ENCODE results near the gene PICALM. TPM values are rescaled to one million over a fixed set of nuclear protein-coding genes. Genes with fewer than 3 reads are reported as not detected.

PICALM gene
- total and polyA plus RNA-seq, 2 of the 8 experiments (the other 6 are each of a cell fraction or from before 2014, with no cell fraction given), result 69.4 to 71.3 TPM

DNA sequence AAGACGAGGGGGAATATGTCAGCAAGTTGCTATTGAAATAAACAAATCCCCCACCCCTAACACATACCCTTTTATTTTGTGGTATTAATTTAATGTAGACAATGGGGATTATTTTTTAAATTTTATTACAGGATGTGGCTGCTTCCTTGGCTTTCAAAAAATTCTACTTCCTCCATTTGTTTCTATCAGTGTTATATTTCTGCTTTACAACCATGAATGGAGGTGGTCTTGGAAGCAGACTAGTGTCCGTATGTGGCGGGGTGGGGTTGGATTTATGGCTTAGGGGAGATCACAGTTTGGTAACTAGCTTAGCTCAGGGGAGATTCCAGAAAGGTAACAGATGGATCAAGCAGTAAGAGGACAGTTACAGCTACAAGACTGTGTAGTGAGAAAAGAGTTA is 39.3 kb upstream of the PICALM start:
- Histone ChIP-seq H2BK15ac (ENCODE audit: low read length) (no peak overlapping the region), H3K4me2 (ENCODE audit: insufficient read depth in 1 of 2, low read depth in 2 of 2, low read length in 2 of 2) (no peak overlapping the region), H2BK5ac (ENCODE audit: low read depth, low read length) (no peak overlapping the region), H3K27ac (ENCODE audit: low read depth, low read length) (no peak overlapping the region), H2AFZ (ENCODE audit: low read length) (no peak overlapping the region), H3K27me3 (replicated peaks in 1 of 4; ENCODE audit: control insufficient read depth in 3 of 4, extremely low read depth in 1 of 4, insufficient read depth in 3 of 4, low read length in 3 of 4) (peaks cover 0 to 2% (median 0%) of the 10 kb centered on the region in 4 experiments; a peak in 1 of 7 replicates), H3K23ac (ENCODE audit: insufficient read length) (no peak overlapping the region), H3K56ac (replicated peaks; ENCODE audit: insufficient read length, low read depth, low read length) (no peak overlapping the region), H4K91ac (replicated peaks; ENCODE audit: insufficient read length, low read length) (no peak overlapping the region), H3K4ac (replicated peaks; ENCODE audit: insufficient read length, low read depth, low read length) (no peak overlapping the region), H2BK12ac (ENCODE audit: low read depth, low read length) (no peak overlapping the region), H2AK5ac (ENCODE audit: low read depth, low read length) (no peak overlapping the region), H3K23me2 (ENCODE audit: low read depth, low read length) (no peaks in the 10 kb centered on the region), H3K9me3 (ENCODE audit: insufficient read depth in 2 of 2, low read depth in 1 of 2, low read length in 1 of 2) (no peaks in the 10 kb centered on the region), H3K79me2 (ENCODE audit: control insufficient read depth in 1 of 2, insufficient read depth in 2 of 2, low read length in 2 of 2) (no peaks in the 10 kb centered on the region), H4K20me1 (replicated peaks in 1 of 2; ENCODE audit: control insufficient read depth in 1 of 2, insufficient read depth in 2 of 2, low read length in 2 of 2) (no peaks in the 10 kb centered on the region), H2BK20ac (ENCODE audit: low read length) (no peak overlapping the region), H4K8ac (ENCODE audit: extremely low read depth, insufficient read depth, low read length) (no peak overlapping the region), H3K18ac (ENCODE audit: extremely low read depth, low read length) (no peak overlapping the region), H2BK120ac (replicated peaks; ENCODE audit: low read depth, low read length) (no peak overlapping the region), H3K36me3 (ENCODE audit: control insufficient read depth in 2 of 4, insufficient read depth in 4 of 4, low read length in 3 of 4) (no peaks in the 10 kb centered on the region), H3K4me1 (replicated peaks in 1 of 4; ENCODE audit: control insufficient read depth in 3 of 4, insufficient read depth in 4 of 4, low read length in 3 of 4) (no peaks in the 10 kb centered on the region), H3K14ac (ENCODE audit: insufficient read length) (no peak overlapping the region), H3K9ac (replicated peaks in 1 of 4; ENCODE audit: extremely low read depth in 1 of 4, low read depth in 3 of 4, low read length in 3 of 4) (no peak overlapping the region), H3K79me1 (ENCODE audit: low read depth, low read length) (no peaks in the 10 kb centered on the region), H3K4me3 (ENCODE audit: extremely low read depth in 1 of 4, insufficient read depth in 2 of 4, low read depth in 3 of 4, low read length in 4 of 4) (no peak overlapping the region), H4K5ac (ENCODE audit: insufficient read length, low read depth, low read length) (no peak overlapping the region)
- ChIA-PET POLR2A (ENCODE audit: partially characterized antibody) (no interaction called here), CTCF (ENCODE audit: partially characterized antibody) (interaction anchor here (0.6 to 1.1 kb wide), 2 partner anchors 121 to 253 kb away, joined by 3 to 4 read pairs; partner anchors contain the start of gene CCDC83)
- WGBS, 2 experiments (ENCODE audit: extremely low coverage in 1 of 2, insufficient coverage in 1 of 2, insufficient read length in 1 of 2, insufficient replicate concordance in 2 of 2, low coverage in 1 of 2, low lambda C conversion rate in 2 of 2, missing lambda C conversion rate in 1 of 2), result 89% methylated on average over 3 of the region's 3 CpGs; no CpG with 5 or more reads in 1 of the 2 experiments
- TF ChIP-seq JUN (IDR thresholded peaks at IDR 0.05; ENCODE audit: low read depth, low read length) (no peak), RAD21 (IDR thresholded peaks at IDR 0.05 in 1 of 2, conservative IDR thresholded peaks at IDR 0.05 in 1 of 2; ENCODE audit: low read depth in 2 of 2, low read length in 2 of 2) (no peak), NANOG (IDR thresholded peaks at IDR 0.05; ENCODE audit: insufficient read depth, low read depth, low read length, poor library complexity, severe bottlenecking) (no peak), KDM1A (IDR thresholded peaks at IDR 0.05; ENCODE audit: borderline replicate concordance, low read length) (no peak), CEBPB (IDR thresholded peaks at IDR 0.05; ENCODE audit: low read depth, low read length) (no peak), SUZ12 (IDR thresholded peaks at IDR 0.05; ENCODE audit: low read length) (no peak), SRF (IDR thresholded peaks at IDR 0.05; ENCODE audit: low read depth, low read length) (no peak)
- TF ChIP-seq, protein P1, sequence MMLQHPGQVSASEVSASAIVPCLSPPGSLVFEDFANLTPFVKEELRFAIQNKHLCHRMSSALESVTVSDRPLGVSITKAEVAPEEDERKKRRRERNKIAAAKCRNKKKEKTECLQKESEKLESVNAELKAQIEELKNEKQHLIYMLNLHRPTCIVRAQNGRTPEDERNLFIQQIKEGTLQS (IDR thresholded peaks at IDR 0.05; ENCODE audit: insufficient read depth, low read depth, low read length), result no peak
- DNase-seq (ENCODE audit: low read depth in 1 of 2, low spot score in 2 of 2) (no peak), FAIRE-seq (no peak)

All from H1 (cell line).